ENCODE data around the gene USP11. TPM values are rescaled to one million over a fixed set of nuclear protein-coding genes. Genes with fewer than 3 reads are reported as not detected.

USP11 gene
- total RNA-seq, 4 donors from 2014 or later, result 19.8 to 66.8 (median 27.3) TPM

DNA sequence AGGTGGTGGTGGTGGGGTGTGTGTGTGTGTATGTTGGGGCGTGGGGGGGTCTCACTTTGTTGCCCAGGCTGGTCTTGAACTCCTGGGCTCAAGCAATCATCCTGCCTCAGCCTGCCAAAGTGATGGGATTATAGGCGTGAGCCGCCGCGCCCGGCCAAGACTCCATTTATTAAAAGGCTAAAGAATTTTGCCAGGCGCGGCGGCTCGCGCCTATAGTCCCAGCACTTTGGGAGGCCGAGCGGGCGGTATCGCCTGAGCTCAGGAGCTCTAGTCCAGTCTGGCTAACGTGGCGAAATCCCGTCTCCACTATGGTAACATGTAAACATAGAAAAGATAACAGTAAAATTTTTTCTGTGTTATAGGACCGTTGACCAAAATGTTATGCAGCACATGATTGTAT lies 42.9 kb upstream of the USP11 start:
- Histone ChIP-seq H3K27me3 (no peaks in the 10 kb centered on the region), H3K4me1 (peaks cover 0 to 6% (median 2%) of the 10 kb centered on the region in 4 donors), H3K27ac (no peak overlapping the region), H3K4me3 (no peak overlapping the region), H3K9me3 (no peaks in the 10 kb centered on the region), H3K36me3 (peaks cover 0 to 16% (median 0%) of the 10 kb centered on the region in 3 donors)
- TF ChIP-seq POLR2A (IDR thresholded peaks at IDR 0.05), result no peak
- TF ChIP-seq, protein P1, sequence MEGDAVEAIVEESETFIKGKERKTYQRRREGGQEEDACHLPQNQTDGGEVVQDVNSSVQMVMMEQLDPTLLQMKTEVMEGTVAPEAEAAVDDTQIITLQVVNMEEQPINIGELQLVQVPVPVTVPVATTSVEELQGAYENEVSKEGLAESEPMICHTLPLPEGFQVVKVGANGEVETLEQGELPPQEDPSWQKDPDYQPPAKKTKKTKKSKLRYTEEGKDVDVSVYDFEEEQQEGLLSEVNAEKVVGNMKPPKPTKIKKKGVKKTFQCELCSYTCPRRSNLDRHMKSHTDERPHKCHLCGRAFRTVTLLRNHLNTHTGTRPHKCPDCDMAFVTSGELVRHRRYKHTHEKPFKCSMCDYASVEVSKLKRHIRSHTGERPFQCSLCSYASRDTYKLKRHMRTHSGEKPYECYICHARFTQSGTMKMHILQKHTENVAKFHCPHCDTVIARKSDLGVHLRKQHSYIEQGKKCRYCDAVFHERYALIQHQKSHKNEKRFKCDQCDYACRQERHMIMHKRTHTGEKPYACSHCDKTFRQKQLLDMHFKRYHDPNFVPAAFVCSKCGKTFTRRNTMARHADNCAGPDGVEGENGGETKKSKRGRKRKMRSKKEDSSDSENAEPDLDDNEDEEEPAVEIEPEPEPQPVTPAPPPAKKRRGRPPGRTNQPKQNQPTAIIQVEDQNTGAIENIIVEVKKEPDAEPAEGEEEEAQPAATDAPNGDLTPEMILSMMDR (IDR thresholded peaks at IDR 0.05), result no peak
- no peak for DNase-seq

DNA sequence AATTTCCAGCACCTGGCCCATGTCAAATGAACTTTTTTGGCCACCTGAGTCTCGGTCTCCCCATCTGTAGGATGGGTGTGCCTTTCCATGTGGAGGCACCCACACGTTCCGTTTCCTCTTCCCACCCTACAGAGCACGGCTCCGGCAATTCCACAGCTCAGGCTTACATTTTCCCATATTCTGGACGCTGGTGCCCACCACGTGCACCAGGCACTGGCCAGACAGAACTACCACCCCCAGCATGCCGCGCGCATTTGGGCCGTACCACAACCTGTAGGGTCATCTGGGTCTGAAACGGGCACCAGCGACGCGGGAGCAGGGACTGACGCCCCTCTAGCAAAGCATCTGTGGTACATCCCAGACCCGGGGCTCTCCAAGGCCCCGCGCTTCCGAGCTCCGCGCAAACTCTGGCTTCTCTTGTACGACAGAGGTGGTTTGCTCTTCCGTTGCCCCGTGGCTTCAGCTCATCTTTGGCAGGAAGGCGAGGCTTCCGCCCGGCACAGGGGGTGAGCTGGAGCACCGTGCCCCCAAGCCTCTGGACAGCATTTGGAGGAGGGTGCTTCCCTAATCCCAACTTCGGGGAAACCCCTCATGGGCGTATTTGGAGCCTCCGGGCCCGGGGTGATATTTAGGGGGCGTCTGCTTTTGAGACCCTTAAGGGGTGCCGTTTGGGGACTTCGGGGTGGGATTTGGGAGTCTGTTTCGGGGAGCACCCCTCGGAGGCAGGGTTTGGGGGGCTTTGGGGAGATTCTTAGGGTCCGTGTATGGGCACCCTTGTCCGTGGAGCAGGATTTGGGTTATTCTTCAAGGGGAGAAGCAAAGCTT lies 42.2 kb upstream of the USP11 start:
- H3K4me3 ChIP-seq, result peak overlapping the region; percentile 46 to 58 (median 52)

DNA sequence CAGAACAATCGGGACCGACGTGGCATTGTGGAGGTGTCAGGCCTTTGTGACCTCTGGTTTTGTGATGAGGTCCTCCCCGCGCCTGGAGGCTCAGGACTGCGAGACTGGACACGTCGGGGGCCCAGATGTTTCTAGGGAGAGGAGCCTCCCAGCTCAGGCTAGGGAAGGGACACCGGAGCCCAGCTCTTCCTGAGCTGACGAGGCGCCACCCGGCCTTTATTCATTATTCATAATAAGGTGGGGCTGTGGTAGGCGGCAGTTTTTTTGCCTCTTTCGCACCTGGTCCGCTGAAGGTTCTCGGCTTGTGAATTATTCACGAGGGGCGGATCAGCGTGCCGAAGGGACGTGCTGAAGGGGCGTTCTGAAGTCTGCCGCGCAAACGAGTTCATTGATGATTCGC lies 41.5 kb upstream of the USP11 start:
- Histone ChIP-seq H3K4me3 (peak overlapping the region; percentile 46 to 58 (median 52)), H3K9me3 (no peaks in the 10 kb centered on the region)
- peak; percentile 47 to 79 (median 56) for DNase-seq

More for the DNA sequence above, 42.2 kb upstream of the USP11 start:
- TF ChIP-seq, protein P1 (IDR thresholded peaks at IDR 0.05), result no peak
- peak; percentile 23 to 45 for TF ChIP-seq POLR2A (IDR thresholded peaks at IDR 0.05)
- Histone ChIP-seq H3K36me3 (peaks cover 0 to 10% (median 0%) of the 10 kb centered on the region in 3 donors), H3K4me1 (peaks cover 0 to 12% (median 4%) of the 10 kb centered on the region in 4 donors), H3K9me3 (no peaks in the 10 kb centered on the region), H3K27ac (peak overlapping the region; percentile 53 to 80 (median 65)), H3K27me3 (no peaks in the 10 kb centered on the region)
- DNase-seq, result peak; percentile 81 to 93 (median 84)

DNA sequence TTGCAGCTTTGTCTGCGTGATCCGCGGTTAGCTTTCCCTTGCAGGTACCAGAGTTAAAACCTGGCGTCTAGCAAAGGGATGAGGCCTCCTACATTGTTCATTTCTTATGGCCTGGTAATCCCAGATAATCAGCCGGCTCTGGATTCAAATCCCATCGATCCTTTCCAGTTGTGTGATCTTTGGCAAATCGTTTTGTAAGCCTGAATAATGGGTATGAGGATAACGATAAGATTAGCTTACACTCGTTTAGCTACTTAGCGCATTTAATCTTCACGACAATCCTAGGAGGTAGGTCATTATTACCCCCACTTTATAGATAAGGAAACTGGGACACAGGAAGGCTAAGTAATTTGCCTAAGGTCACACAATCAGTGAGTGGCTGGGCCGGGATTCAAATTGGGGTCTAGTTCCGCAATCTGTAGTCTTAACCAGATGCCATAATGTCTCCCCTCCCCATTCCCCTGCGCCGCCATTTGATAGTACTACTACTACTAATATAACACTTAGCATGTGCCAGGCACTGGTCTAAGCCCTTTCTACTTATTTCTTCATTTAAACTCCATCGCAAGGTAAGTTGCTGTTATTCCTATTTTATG lies 40.9 kb upstream of the USP11 start:
- peak in 1 of 3 donors; percentile 42 for DNase-seq
- Histone ChIP-seq H3K36me3 (no peaks in the 10 kb centered on the region), H3K4me3 (peak overlapping the region; percentile 46 to 58 (median 52)), H3K9me3 (no peaks in the 10 kb centered on the region), H3K27ac (peak overlapping the region in 3 of 4 donors; percentile 53 to 80 (median 74)), H3K4me1 (peaks cover 0 to 25% (median 4%) of the 10 kb centered on the region in 4 donors), H3K27me3 (no peaks in the 10 kb centered on the region)
- no peak for TF ChIP-seq POLR2A (IDR thresholded peaks at IDR 0.05)
- TF ChIP-seq, protein P1 (IDR thresholded peaks at IDR 0.05), result no peak

More for the DNA sequence above, 41.5 kb upstream of the USP11 start:
- peak overlapping the region; percentile 53 to 80 (median 65) for H3K27ac ChIP-seq
- H3K27me3 ChIP-seq, result no peaks in the 10 kb centered on the region
- peaks cover 0 to 4% (median 0%) of the 10 kb centered on the region in 3 donors for H3K36me3 ChIP-seq
- H3K4me1 ChIP-seq, result peaks cover 0 to 19% (median 4%) of the 10 kb centered on the region in 4 donors
- TF ChIP-seq, protein P1 (IDR thresholded peaks at IDR 0.05), result no peak
- no peak for TF ChIP-seq POLR2A (IDR thresholded peaks at IDR 0.05)

DNA sequence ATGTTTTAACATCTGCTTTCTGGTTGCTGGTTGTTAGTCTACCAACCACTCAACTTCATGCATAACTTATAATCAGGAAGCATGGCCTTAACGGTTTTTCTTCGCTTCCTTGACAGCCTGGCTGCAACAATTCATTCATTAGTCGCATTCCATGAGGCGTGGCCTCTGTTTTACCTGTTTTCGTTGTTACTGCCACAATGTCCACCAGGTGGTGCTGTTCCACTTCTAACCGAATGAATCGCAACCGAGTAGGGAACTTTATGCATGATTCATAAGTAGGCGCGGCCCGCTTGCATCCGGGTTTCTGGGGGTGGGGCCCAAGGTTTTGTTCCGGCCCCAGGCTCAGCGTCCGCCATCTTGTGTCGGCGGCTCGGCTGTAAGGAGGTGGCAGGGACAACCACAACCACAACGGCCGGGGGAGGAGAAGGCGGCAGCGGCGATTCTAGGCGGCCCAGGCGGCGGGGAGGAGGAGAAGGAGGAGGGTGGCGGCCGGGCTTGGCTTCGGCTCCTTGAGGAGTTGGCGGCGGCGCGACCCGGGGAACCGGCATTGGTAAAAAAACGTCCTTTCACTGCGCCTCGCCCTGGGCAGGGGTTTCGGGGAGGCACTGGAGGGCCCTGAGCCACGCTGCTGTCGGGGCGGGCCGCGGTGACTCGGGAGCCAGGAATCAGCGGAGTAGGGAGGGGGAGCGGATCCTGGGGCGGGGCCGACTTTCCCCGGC lies 39.2 kb upstream of the USP11 start, which contains the start of gene UBA1:
Gene UBA1 (plus strand): TSS at position 355 of the 719 bp plus-strand sequence. CDS start 4,974 bp downstream, outside the sequence.
- H3K4me3 ChIP-seq, result peak within 1 kb of the TSS; percentile 78 to 93 (median 84)
- H3K9me3 ChIP-seq, result no peaks in the 10 kb centered on the region
- H3K36me3 ChIP-seq, result peaks cover 0 to 2% (median 0%) of the 10 kb centered on the region in 3 donors
- peak within 1 kb of the TSS; percentile 92 to 97 (median 96) for H3K27ac ChIP-seq
- TF ChIP-seq, protein P1 (IDR thresholded peaks at IDR 0.05), result peak; percentile 61 to 98 (median 88)
- peak; percentile 55 to 89 for TF ChIP-seq POLR2A (IDR thresholded peaks at IDR 0.05)
- peaks cover 0 to 40% (median 4%) of the 10 kb centered on the region in 4 donors for H3K4me1 ChIP-seq
- DNase-seq, result peak; percentile 87 to 99 (median 98)
- H3K27me3 ChIP-seq, result no peaks in the 10 kb centered on the region
